Astrocyte (in vitro differentiated cells and primary cell): ENCODE results near the gene FGGY. TPM values are rescaled to one million over a fixed set of nuclear protein-coding genes. Genes with fewer than 3 reads are reported as not detected.

ENCODE experiments used
- DNase-seq: peaks from one replicate; pipeline ENCODE4 v3.0.0-alpha.2; 2010; ENCODE audit warnings: low read depth
- FAIRE-seq: peaks from 2 replicates; lab custom pipeline; 2011; peaks lifted over from hg19 to GRCh38; lab: Jason Lieb, UNC
- H2AFZ ChIP-seq: 2 replicates; pipeline ENCODE4 v1.6.0; 2012; ENCODE audit warnings: low read depth, low read length, inconsistent platforms
- H3K27ac ChIP-seq: 2 replicates; pipeline ENCODE4 v1.5.1; 2011; ENCODE audit warnings: low read depth, low read length, inconsistent platforms
- H3K27me3 ChIP-seq: 2 replicates; pipeline ENCODE4 v1.6.0; 2011; ENCODE audit warnings: low read length, inconsistent platforms; ENCODE audit not compliant: insufficient read depth
- H3K36me3 ChIP-seq: 2 replicates; pipeline ENCODE4 v1.5.1; 2011; ENCODE audit warnings: low read length, inconsistent platforms; ENCODE audit not compliant: insufficient read depth
- H3K4me1 ChIP-seq: 2 replicates; pipeline ENCODE4 v1.5.1; 2011; ENCODE audit warnings: low read length, inconsistent platforms; ENCODE audit not compliant: insufficient read depth
- H3K4me2 ChIP-seq: 2 replicates; pipeline ENCODE4 v1.6.0; 2012; ENCODE audit warnings: low read length, inconsistent platforms
- H3K4me3 ChIP-seq: 2 replicates; pipeline ENCODE4 v1.5.1; 2011; ENCODE audit warnings: low read depth, mild to moderate bottlenecking, low read length, inconsistent platforms; ENCODE audit not compliant: insufficient read depth
- H3K79me2 ChIP-seq: 2 replicates; pipeline ENCODE4 v1.6.0; 2012; ENCODE audit warnings: mild to moderate bottlenecking, low read length, inconsistent platforms; ENCODE audit not compliant: insufficient read depth
- H3K9ac ChIP-seq: 2 replicates; pipeline ENCODE4 v1.6.0; 2012; ENCODE audit warnings: mild to moderate bottlenecking, low read length, inconsistent platforms
- H3K9me3 ChIP-seq: 2 replicates; pipeline ENCODE4 v1.5.1; 2012; ENCODE audit warnings: low read depth, mild to moderate bottlenecking, low read length, inconsistent platforms; ENCODE audit not compliant: insufficient read depth
- H4K20me1 ChIP-seq: 2 replicates; pipeline ENCODE4 v1.6.0; 2012; ENCODE audit warnings: low read length, inconsistent platforms; ENCODE audit not compliant: insufficient read depth
- H3K27ac Mint-ChIP-seq: one replicate; pipeline ENCODE4 v1.8.0; 2021; ENCODE audit warnings: mild to moderate bottlenecking, mixed read lengths; ENCODE audit not compliant: unreplicated experiment
- H3K27me3 Mint-ChIP-seq: one replicate; pipeline ENCODE4 v1.8.0; 2021; ENCODE audit warnings: low read depth, mixed read lengths; ENCODE audit not compliant: unreplicated experiment
- H3K36me3 Mint-ChIP-seq: one replicate; pipeline ENCODE4 v1.8.0; 2021; ENCODE audit warnings: low read depth, mixed read lengths; ENCODE audit not compliant: unreplicated experiment
- H3K4me1 Mint-ChIP-seq: one replicate; pipeline ENCODE4 v1.8.0; 2021; ENCODE audit warnings: low read depth, mixed read lengths; ENCODE audit not compliant: unreplicated experiment
- H3K4me3 Mint-ChIP-seq: one replicate; pipeline ENCODE4 v1.8.0; 2021; ENCODE audit warnings: mild to moderate bottlenecking, moderate library complexity, mixed read lengths; ENCODE audit not compliant: unreplicated experiment
- H3K9me3 Mint-ChIP-seq: one replicate; pipeline ENCODE4 v1.8.0; 2021; ENCODE audit warnings: mild to moderate bottlenecking, mixed read lengths; ENCODE audit not compliant: unreplicated experiment
- EZH2 ChIP-seq: IDR thresholded peaks from 2 replicates; pipeline ENCODE4 v1.6.1; 2012; ENCODE audit warnings: mild to moderate bottlenecking, low read length, inconsistent platforms; ENCODE audit not compliant: insufficient read depth
- total RNA-seq: library from RNA; stranded (reverse); gene quantifications from 2 replicates; pipeline ENCODE4 v1.2.1, GENCODE V29; 2021
- TF ChIP-seq, protein P1 (sequence below): IDR thresholded peaks from 2 replicates; pipeline ENCODE4 v1.5.1; 2011; ENCODE audit warnings: low read depth, mild to moderate bottlenecking, inconsistent platforms, low read length, moderate library complexity; ENCODE audit not compliant: insufficient read depth

The FGGY gene
- total RNA-seq, 1 donor from 2014 or later, result 6.8 TPM

GRCh38 chr1:59528471-59528870 lies 231.6 kb downstream of the FGGY start:
- H3K9me3 ChIP-seq, result no peaks in the 10 kb centered on the region
- H4K20me1 ChIP-seq, result no peaks in the 10 kb centered on the region
- no peak overlapping the region for H3K4me2 ChIP-seq
- no peak overlapping the region for H3K9ac ChIP-seq
- H3K79me2 ChIP-seq, result no peaks in the 10 kb centered on the region
- no peaks in the 10 kb centered on the region for H3K9me3 Mint-ChIP-seq
- H3K27me3 Mint-ChIP-seq, result no peaks in the 10 kb centered on the region
- no peak for FAIRE-seq
- H3K4me1 Mint-ChIP-seq, result peaks cover 16% of the 10 kb centered on the region
- no peak overlapping the region for H3K4me3 Mint-ChIP-seq
- no peak overlapping the region for H3K4me3 ChIP-seq
- no peaks in the 10 kb centered on the region for H3K27me3 ChIP-seq
- no peaks in the 10 kb centered on the region for H3K36me3 Mint-ChIP-seq
- no peak overlapping the region for H2AFZ ChIP-seq
- no peak overlapping the region for H3K27ac Mint-ChIP-seq
- TF ChIP-seq EZH2, result no peak
- TF ChIP-seq, protein P1, sequence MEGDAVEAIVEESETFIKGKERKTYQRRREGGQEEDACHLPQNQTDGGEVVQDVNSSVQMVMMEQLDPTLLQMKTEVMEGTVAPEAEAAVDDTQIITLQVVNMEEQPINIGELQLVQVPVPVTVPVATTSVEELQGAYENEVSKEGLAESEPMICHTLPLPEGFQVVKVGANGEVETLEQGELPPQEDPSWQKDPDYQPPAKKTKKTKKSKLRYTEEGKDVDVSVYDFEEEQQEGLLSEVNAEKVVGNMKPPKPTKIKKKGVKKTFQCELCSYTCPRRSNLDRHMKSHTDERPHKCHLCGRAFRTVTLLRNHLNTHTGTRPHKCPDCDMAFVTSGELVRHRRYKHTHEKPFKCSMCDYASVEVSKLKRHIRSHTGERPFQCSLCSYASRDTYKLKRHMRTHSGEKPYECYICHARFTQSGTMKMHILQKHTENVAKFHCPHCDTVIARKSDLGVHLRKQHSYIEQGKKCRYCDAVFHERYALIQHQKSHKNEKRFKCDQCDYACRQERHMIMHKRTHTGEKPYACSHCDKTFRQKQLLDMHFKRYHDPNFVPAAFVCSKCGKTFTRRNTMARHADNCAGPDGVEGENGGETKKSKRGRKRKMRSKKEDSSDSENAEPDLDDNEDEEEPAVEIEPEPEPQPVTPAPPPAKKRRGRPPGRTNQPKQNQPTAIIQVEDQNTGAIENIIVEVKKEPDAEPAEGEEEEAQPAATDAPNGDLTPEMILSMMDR, result no peak
- no peak overlapping the region for H3K27ac ChIP-seq
- H3K36me3 ChIP-seq, result no peaks in the 10 kb centered on the region
- no peaks in the 10 kb centered on the region for H3K4me1 ChIP-seq
- DNase-seq, result no peak

DNA sequence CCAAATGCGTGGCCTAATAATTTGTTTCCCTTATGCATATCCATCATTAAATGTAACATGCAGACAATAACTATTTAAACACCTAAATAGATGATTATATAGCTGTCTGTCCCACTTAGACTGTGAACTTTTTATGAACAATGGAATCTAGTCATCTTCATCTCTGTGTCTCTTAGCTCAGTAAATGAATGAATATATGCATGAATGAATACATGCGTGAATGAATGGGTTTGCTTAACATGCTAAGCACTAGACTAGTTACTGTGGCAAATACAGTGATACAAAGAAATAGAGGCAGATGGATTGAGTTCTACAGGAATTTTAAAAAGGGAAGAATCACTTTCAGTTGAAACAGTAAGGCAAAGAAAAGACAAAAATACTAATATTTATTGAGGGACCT lies 232.0 kb downstream of the FGGY start:
- no peak overlapping the region for H3K27ac Mint-ChIP-seq
- no peaks in the 10 kb centered on the region for H3K9me3 Mint-ChIP-seq
- FAIRE-seq (no peak), DNase-seq (no peak)
- Histone ChIP-seq H3K79me2 (no peaks in the 10 kb centered on the region), H2AFZ (no peak overlapping the region), H3K36me3 (no peaks in the 10 kb centered on the region), H4K20me1 (no peaks in the 10 kb centered on the region), H3K9me3 (no peaks in the 10 kb centered on the region), H3K4me2 (no peak overlapping the region), H3K4me3 (no peak overlapping the region), H3K4me1 (no peaks in the 10 kb centered on the region), H3K9ac (no peak overlapping the region), H3K27me3 (no peaks in the 10 kb centered on the region), H3K27ac (no peak overlapping the region)
- TF ChIP-seq, protein P1, result no peak
- no peak for TF ChIP-seq EZH2
- H3K36me3 Mint-ChIP-seq, result no peaks in the 10 kb centered on the region
- H3K27me3 Mint-ChIP-seq, result no peaks in the 10 kb centered on the region
- H3K4me1 Mint-ChIP-seq, result peaks cover 16% of the 10 kb centered on the region
- H3K4me3 Mint-ChIP-seq, result no peak overlapping the region

- FAIRE-seq, result no peak
- no peak overlapping the region for H3K4me3 Mint-ChIP-seq
- no peaks in the 10 kb centered on the region for H3K27me3 ChIP-seq
- DNase-seq, result no peak
- H3K4me1 ChIP-seq, result no peaks in the 10 kb centered on the region
- no peak overlapping the region for H3K4me3 ChIP-seq
- no peak overlapping the region for H2AFZ ChIP-seq
- no peaks in the 10 kb centered on the region for H3K9me3 ChIP-seq
- H3K36me3 ChIP-seq, result no peaks in the 10 kb centered on the region
- H3K27ac Mint-ChIP-seq, result no peak overlapping the region
- H3K36me3 Mint-ChIP-seq, result no peaks in the 10 kb centered on the region
- no peak overlapping the region for H3K4me2 ChIP-seq
- no peaks in the 10 kb centered on the region for H3K79me2 ChIP-seq
- H3K9ac ChIP-seq, result no peak overlapping the region
- no peaks in the 10 kb centered on the region for H4K20me1 ChIP-seq
- H3K27ac ChIP-seq, result no peak overlapping the region
- H3K9me3 Mint-ChIP-seq, result no peaks in the 10 kb centered on the region
- peaks cover 16% of the 10 kb centered on the region for H3K4me1 Mint-ChIP-seq
- no peaks in the 10 kb centered on the region for H3K27me3 Mint-ChIP-seq
- TF ChIP-seq, protein P1, result no peak
- TF ChIP-seq EZH2, result no peak
Observed at GRCh38 chr1:59530119-59530518, 233.2 kb downstream of the FGGY start.
